KOPT-K1 (cell line): ENCODE measurements around the gene DNAH14.
"Not testable (repeated sequence)": the region's sequence is repeated elsewhere in the genome, so short reads cannot be mapped to it uniquely, and the experiment has no call there.

Experiments used
- H3K27ac ChIP-seq: fragments of 200-600 bp; sonication (generic); 2 replicates; pipeline ENCODE4 v1.5.1; 2016; ENCODE audit warnings: antibody characterized with exemption, mild to moderate bottlenecking, low read depth, low read length; ENCODE audit not compliant: poor library complexity, severe bottlenecking
- H3K36me3 ChIP-seq: fragments of 200-600 bp; sonication (generic); 2 replicates; pipeline ENCODE4 v1.5.1; 2017; ENCODE audit warnings: antibody characterized with exemption, mild to moderate bottlenecking, low read length, moderate library complexity; ENCODE audit not compliant: insufficient read depth
- H3K9me3 ChIP-seq: fragments of 200-600 bp; sonication (generic); 2 replicates; pipeline ENCODE4 v1.5.1; 2017; ENCODE audit warnings: antibody characterized with exemption, low read length, mild to moderate bottlenecking; ENCODE audit not compliant: insufficient read depth, poor library complexity, severe bottlenecking

DNAH14 gene

GRCh38 chr1:225335098-225335778, 405.8 kb downstream of the DNAH14 start:
- not testable (repeated sequence) for H3K36me3 ChIP-seq, H3K27ac ChIP-seq, H3K9me3 ChIP-seq

GRCh38 chr1:225338545-225338944, 409.1 kb downstream of the DNAH14 start:
- Histone ChIP-seq H3K27ac (no peak overlapping the region), H3K36me3 (no peaks in the 10 kb centered on the region), H3K9me3 (no peaks in the 10 kb centered on the region)

- H3K36me3 ChIP-seq: no peaks in the 10 kb centered on the region
- no peak overlapping the region for H3K27ac ChIP-seq
- no peaks in the 10 kb centered on the region for H3K9me3 ChIP-seq
These were observed 412.2 kb downstream of the DNAH14 start for GRCh38 chr1:225341642-225342041.

GRCh38 chr1:225342695-225343094, 413.2 kb downstream of the DNAH14 start:
- Histone ChIP-seq H3K36me3 (no peaks in the 10 kb centered on the region), H3K9me3 (no peaks in the 10 kb centered on the region)

GRCh38 chr1:225343618-225344017, 414.1 kb downstream of the DNAH14 start:
- Histone ChIP-seq H3K36me3 (no peaks in the 10 kb centered on the region), H3K9me3 (peaks cover 6% of the 10 kb centered on the region), H3K27ac (no peak overlapping the region)

More at GRCh38 chr1:225342695-225343094, 413.2 kb downstream of the DNAH14 start:
- H3K27ac ChIP-seq: peak overlapping the region; percentile 18

GRCh38 chr1:225347123-225347683, 417.7 kb downstream of the DNAH14 start:
- peaks cover 6% of the 10 kb centered on the region for H3K9me3 ChIP-seq
- H3K27ac ChIP-seq: no peak overlapping the region
- H3K36me3 ChIP-seq: no peaks in the 10 kb centered on the region

- no peak overlapping the region for H3K27ac ChIP-seq
- H3K36me3 ChIP-seq: no peaks in the 10 kb centered on the region
- H3K9me3 ChIP-seq: peaks cover 6% of the 10 kb centered on the region
These were observed 418.9 kb downstream of the DNAH14 start for GRCh38 chr1:225348400-225348799.

- Histone ChIP-seq H3K27ac (no peak overlapping the region), H3K9me3 (peaks cover 6% of the 10 kb centered on the region), H3K36me3 (no peaks in the 10 kb centered on the region)
These were observed 420.4 kb downstream of the DNAH14 start for GRCh38 chr1:225349826-225350225.

GRCh38 chr1:225350872-225351271, 421.4 kb downstream of the DNAH14 start:
- Histone ChIP-seq H3K27ac (no peak overlapping the region), H3K9me3 (peaks cover 6% of the 10 kb centered on the region), H3K36me3 (no peaks in the 10 kb centered on the region)

- no peaks in the 10 kb centered on the region for H3K9me3 ChIP-seq
- no peaks in the 10 kb centered on the region for H3K36me3 ChIP-seq
- H3K27ac ChIP-seq: no peak overlapping the region
These were observed 425.4 kb downstream of the DNAH14 start for GRCh38 chr1:225354906-225355305.

GRCh38 chr1:225355863-225356262, 426.4 kb downstream of the DNAH14 start:
- no peaks in the 10 kb centered on the region for H3K36me3 ChIP-seq
- no peaks in the 10 kb centered on the region for H3K9me3 ChIP-seq
- no peak overlapping the region for H3K27ac ChIP-seq

GRCh38 chr1:225360119-225360518, 430.6 kb downstream of the DNAH14 start:
- Histone ChIP-seq H3K36me3 (no peaks in the 10 kb centered on the region), H3K27ac (no peak overlapping the region), H3K9me3 (no peaks in the 10 kb centered on the region)

- Histone ChIP-seq H3K36me3 (no peaks in the 10 kb centered on the region), H3K27ac (no peak overlapping the region), H3K9me3 (no peaks in the 10 kb centered on the region)
These were observed 431.7 kb downstream of the DNAH14 start for GRCh38 chr1:225361176-225361575.

GRCh38 chr1:225362805-225363204, 433.3 kb downstream of the DNAH14 start:
- no peaks in the 10 kb centered on the region for H3K9me3 ChIP-seq

GRCh38 chr1:225364439-225364838, 435.0 kb downstream of the DNAH14 start:
- no peaks in the 10 kb centered on the region for H3K36me3 ChIP-seq
- no peaks in the 10 kb centered on the region for H3K9me3 ChIP-seq
- H3K27ac ChIP-seq: no peak overlapping the region

More at GRCh38 chr1:225362805-225363204, 433.3 kb downstream of the DNAH14 start:
- Histone ChIP-seq H3K27ac (no peak overlapping the region), H3K36me3 (no peaks in the 10 kb centered on the region)

GRCh38 chr1:225366018-225366417, 436.5 kb downstream of the DNAH14 start:
- H3K9me3 ChIP-seq: no peaks in the 10 kb centered on the region
- no peak overlapping the region for H3K27ac ChIP-seq
- no peaks in the 10 kb centered on the region for H3K36me3 ChIP-seq
